Body of pancreas (tissue), 4 donors: ENCODE data around the gene PBX1.

Source experiments
- CTCF ChIP-seq, 7 experiments: fragments of 450-650 bp in 4 of 7; fragments of 200-600 bp in 3 of 7; sonication (generic) in 3 of 7; IDR thresholded peaks; one replicate each; pipeline ENCODE4 v1.5.1; 2016 to 2019; ENCODE audit warnings: antibody characterized with exemption in 7 of 7
- POLR2A ChIP-seq, 3 donors: fragments of 450-650 bp; IDR thresholded peaks; one replicate each; pipeline ENCODE4 v1.6.1; 2016; ENCODE audit warnings: antibody characterized with exemption in 3 of 3, mild to moderate bottlenecking in 2 of 3

GRCh38 chr1:164662955-164663354 lies 104.0 kb downstream of the PBX1 start:
- TF ChIP-seq CTCF (IDR thresholded peaks at IDR 0.05) (no peak), POLR2A (IDR thresholded peaks at IDR 0.05) (no peak)
